A549 (cell line): Measurements from ENCODE around the gene CNST.
"Not testable (repeated sequence)": the region's sequence is repeated elsewhere in the genome, so short reads cannot be mapped to it uniquely, and the experiment has no call there.

ENCODE experiments used
- BCL3 ChIP-seq: fragments of >200 bp; sonication (Bioruptor Twin); formaldehyde crosslinking; IDR thresholded peaks from 3 replicates; pipeline ENCODE4 v1.6.1; 2016
- CEBPB ChIP-seq, 2 experiments: fragments of >200 bp in 1 of 2; sonication (Bioruptor Twin) in 1 of 2; formaldehyde crosslinking in 1 of 2; IDR thresholded peaks; 2 replicates each; pipeline ENCODE4 v1.6.1; 2012 to 2016
- CHD4 ChIP-seq: fragments of 200-600 bp; sonication (generic); IDR thresholded peaks from 2 replicates; pipeline ENCODE4 v1.6.1; 2016; ENCODE audit warnings: antibody characterized with exemption, mild to moderate bottlenecking, borderline replicate concordance
- HDAC2 ChIP-seq: fragments of 200-600 bp; sonication (generic); IDR thresholded peaks from 2 replicates; pipeline ENCODE4 v1.6.1; 2016
- HMGXB4 ChIP-seq: fragments of 250-450 bp; sonication (Bioruptor Pico); IDR thresholded peaks from 2 replicates; pipeline ENCODE4 v1.5.0; 2021; ENCODE audit warnings: mild to moderate bottlenecking, moderate library complexity, borderline replicate concordance
- KDM1A ChIP-seq: fragments of 200-600 bp; sonication (generic); IDR thresholded peaks from 2 replicates; pipeline ENCODE4 v1.6.1; 2016; ENCODE audit warnings: low read depth, mild to moderate bottlenecking
- POLR2AphosphoS2 ChIP-seq: conservative IDR thresholded peaks from 2 replicates; pipeline ENCODE4 v1.6.1; 2012; ENCODE audit warnings: low read length, improper control_type of control experiment, inconsistent platforms
- TF ChIP-seq, protein P1 (sequence below): fragments of >200 bp; sonication (Bioruptor Twin); formaldehyde crosslinking; IDR thresholded peaks from 3 replicates; pipeline ENCODE4 v1.5.1; 2016

DNA sequence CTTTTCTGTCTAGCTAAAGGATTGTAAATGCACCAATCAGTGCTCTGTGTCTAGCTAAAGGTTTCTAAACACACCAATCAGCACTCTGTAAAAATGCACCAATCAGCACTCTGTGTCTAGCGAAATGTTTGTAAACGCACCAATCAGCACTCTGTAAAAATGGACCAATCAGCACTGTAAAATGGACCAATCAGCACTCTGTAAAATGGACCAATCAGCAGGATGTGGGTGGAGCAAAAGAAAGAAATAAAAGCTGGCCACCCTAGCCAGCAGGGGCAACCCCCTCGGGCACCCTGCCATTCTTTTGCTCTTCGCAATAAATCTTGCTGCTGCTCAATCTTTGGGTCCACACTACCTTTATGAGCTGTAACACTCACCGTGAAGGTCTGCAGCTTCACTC, 146.2 kb downstream of the CNST start:
- TF ChIP-seq, protein P1, sequence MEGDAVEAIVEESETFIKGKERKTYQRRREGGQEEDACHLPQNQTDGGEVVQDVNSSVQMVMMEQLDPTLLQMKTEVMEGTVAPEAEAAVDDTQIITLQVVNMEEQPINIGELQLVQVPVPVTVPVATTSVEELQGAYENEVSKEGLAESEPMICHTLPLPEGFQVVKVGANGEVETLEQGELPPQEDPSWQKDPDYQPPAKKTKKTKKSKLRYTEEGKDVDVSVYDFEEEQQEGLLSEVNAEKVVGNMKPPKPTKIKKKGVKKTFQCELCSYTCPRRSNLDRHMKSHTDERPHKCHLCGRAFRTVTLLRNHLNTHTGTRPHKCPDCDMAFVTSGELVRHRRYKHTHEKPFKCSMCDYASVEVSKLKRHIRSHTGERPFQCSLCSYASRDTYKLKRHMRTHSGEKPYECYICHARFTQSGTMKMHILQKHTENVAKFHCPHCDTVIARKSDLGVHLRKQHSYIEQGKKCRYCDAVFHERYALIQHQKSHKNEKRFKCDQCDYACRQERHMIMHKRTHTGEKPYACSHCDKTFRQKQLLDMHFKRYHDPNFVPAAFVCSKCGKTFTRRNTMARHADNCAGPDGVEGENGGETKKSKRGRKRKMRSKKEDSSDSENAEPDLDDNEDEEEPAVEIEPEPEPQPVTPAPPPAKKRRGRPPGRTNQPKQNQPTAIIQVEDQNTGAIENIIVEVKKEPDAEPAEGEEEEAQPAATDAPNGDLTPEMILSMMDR = not testable (repeated sequence)
- not testable (repeated sequence) for TF ChIP-seq KDM1A; CEBPB (IDR thresholded peaks at IDR 0.05); CHD4; BCL3; HDAC2; POLR2AphosphoS2; HMGXB4
